GM23248 (cell line): ENCODE measurements around the gene CAMKMT. TPM values are rescaled to one million over a fixed set of nuclear protein-coding genes. Genes with fewer than 3 reads are reported as not detected.

Experiments
- DNase-seq: peaks from one replicate; pipeline ENCODE4 v3.0.0-alpha.2; 2015
- H2AFZ ChIP-seq: fragments of 200-600 bp; sonication (generic); 2 replicates; pipeline ENCODE4 v1.6.1; 2016; ENCODE audit warnings: antibody characterized with exemption
- H3F3A ChIP-seq: fragments of 200-600 bp; sonication (generic); 2 replicates; pipeline ENCODE4 v1.6.1; 2016; ENCODE audit warnings: mild to moderate bottlenecking, antibody characterized with exemption, mixed run types; ENCODE audit not compliant: insufficient read depth
- H3K27ac ChIP-seq: fragments of 200-600 bp; sonication (generic); 2 replicates; pipeline ENCODE4 v1.5.1; 2016; ENCODE audit warnings: mild to moderate bottlenecking
- H3K27me3 ChIP-seq: fragments of 200-600 bp; sonication (generic); replicated peaks from 2 replicates; pipeline ENCODE4 v1.6.1; 2016; ENCODE audit warnings: mild to moderate bottlenecking; ENCODE audit not compliant: insufficient read depth
- H3K36me3 ChIP-seq: fragments of 200-600 bp; sonication (generic); 2 replicates; pipeline ENCODE4 v1.6.1; 2016; ENCODE audit warnings: low read depth, mild to moderate bottlenecking
- H3K4me1 ChIP-seq: fragments of 200-600 bp; sonication (generic); 2 replicates; pipeline ENCODE4 v1.6.1; 2016; ENCODE audit warnings: mild to moderate bottlenecking; ENCODE audit not compliant: insufficient read depth
- H3K4me2 ChIP-seq: fragments of 200-600 bp; sonication (generic); one replicate; pipeline ENCODE4 v1.6.1; 2016; ENCODE audit warnings: mild to moderate bottlenecking; ENCODE audit not compliant: unreplicated experiment
- H3K4me3 ChIP-seq: fragments of 200-600 bp; sonication (generic); 2 replicates; pipeline ENCODE4 v1.5.1; 2016; ENCODE audit warnings: mild to moderate bottlenecking
- H3K79me2 ChIP-seq: fragments of 200-600 bp; sonication (generic); 2 replicates; pipeline ENCODE4 v1.6.1; 2016; ENCODE audit warnings: mild to moderate bottlenecking; ENCODE audit not compliant: insufficient read depth
- H3K9ac ChIP-seq: fragments of 200-600 bp; sonication (generic); 2 replicates; pipeline ENCODE4 v1.6.1; 2016; ENCODE audit warnings: mild to moderate bottlenecking
- H3K9me2 ChIP-seq: fragments of 200-600 bp; sonication (generic); 2 replicates; pipeline ENCODE4 v1.6.1; 2016; ENCODE audit warnings: mixed run types, mild to moderate bottlenecking, moderate library complexity; ENCODE audit not compliant: insufficient read depth
- H3K9me3 ChIP-seq: fragments of 200-600 bp; sonication (generic); one replicate; pipeline ENCODE4 v1.6.1; 2017; ENCODE audit warnings: low read depth
- H4K20me1 ChIP-seq: fragments of 200-600 bp; sonication (generic); 2 replicates; pipeline ENCODE4 v1.6.0; 2016; ENCODE audit not compliant: insufficient read depth
- EZH2 ChIP-seq: fragments of 200-600 bp; sonication (generic); IDR thresholded peaks from 2 replicates; pipeline ENCODE4 v1.6.1; 2018; ENCODE audit warnings: antibody characterized with exemption, mild to moderate bottlenecking; ENCODE audit not compliant: insufficient read depth, poor library complexity, severe bottlenecking
- EZH2phosphoT487 ChIP-seq: fragments of 200-600 bp; sonication (generic); IDR thresholded peaks from 2 replicates; pipeline ENCODE4 v1.6.1; 2018; ENCODE audit warnings: antibody characterized with exemption, moderate library complexity, mild to moderate bottlenecking, low read depth; ENCODE audit not compliant: insufficient read depth
- WGBS, 2 experiments: methylation state at CpG; one replicate each; pipeline ENCODE4 v1.1.6; 2015 to 2017; ENCODE audit warnings: low lambda C conversion rate in 2 of 2, low coverage in 1 of 2; ENCODE audit errors: missing lambda C conversion rate in 2 of 2; 5-methylcytosine and 5-hydroxymethylcytosine counted together
- in situ Hi-C: fragments of 300-500 bp; cut with MboI; formaldehyde crosslinking; loops from 2 replicates; pipeline ENCODE4 v1.15.0; 2020
- polyA plus RNA-seq: library from polyadenylated mRNA; unstranded; fragments of >200 nt; fragmentation: Nextera tagmentation; extraction: Ambion mirVana; gene quantifications from 2 replicates; pipeline ENCODE4 v1.2.1, GENCODE V29; 2016
- total RNA-seq: library from RNA; depleted of rRNA; stranded (reverse); fragments of >200 nt; shearing (Covaris generic); gene quantifications from 2 replicates; pipeline ENCODE4 v1.2.3, GENCODE V29; 2014

The CAMKMT gene
- total and polyA plus RNA-seq, 2 experiments from 2014 or later, result 3.1 to 6.9 TPM

DNA sequence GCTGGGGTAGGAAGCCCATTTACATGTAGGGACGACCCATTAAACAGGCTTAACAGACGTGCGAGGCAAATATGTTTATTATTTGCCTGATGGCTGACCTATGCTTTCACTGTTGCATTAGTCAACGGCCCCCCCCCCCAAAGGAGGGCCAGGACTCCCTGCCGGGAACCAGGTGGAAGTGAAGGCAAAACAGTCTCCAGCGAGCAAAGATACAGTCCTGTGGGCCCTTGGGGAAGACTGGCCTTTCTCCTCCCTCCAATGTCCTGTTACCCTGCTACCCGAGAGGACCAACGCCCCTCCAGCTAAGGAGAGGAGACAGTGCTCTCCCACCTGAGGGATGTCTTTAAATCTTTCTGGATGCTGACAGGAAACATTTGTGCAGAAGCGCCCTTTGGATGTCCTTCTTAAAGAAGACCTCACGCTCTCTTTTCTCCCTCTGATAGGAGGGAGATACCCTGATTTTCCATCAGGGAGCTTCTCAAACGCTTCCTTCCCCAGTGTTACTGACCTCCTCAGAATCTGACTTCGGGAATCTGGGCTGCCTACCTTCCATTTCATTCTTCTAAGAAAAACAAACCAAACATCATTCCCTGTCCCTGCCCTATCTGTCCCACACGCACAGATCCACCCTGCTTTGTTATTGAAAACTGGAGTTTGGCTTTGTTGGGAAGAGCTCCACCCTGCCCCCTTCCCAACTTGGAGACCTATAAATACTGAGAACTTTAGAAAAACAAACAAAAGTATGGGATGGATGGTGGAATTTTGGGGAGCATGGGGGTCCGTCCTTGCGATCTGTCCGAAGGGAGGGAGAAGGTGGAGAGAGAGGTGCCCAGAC is 443.9 kb downstream of the CAMKMT start:
- H3K27me3 ChIP-seq, result peaks cover 95% of the 10 kb centered on the region

DNA sequence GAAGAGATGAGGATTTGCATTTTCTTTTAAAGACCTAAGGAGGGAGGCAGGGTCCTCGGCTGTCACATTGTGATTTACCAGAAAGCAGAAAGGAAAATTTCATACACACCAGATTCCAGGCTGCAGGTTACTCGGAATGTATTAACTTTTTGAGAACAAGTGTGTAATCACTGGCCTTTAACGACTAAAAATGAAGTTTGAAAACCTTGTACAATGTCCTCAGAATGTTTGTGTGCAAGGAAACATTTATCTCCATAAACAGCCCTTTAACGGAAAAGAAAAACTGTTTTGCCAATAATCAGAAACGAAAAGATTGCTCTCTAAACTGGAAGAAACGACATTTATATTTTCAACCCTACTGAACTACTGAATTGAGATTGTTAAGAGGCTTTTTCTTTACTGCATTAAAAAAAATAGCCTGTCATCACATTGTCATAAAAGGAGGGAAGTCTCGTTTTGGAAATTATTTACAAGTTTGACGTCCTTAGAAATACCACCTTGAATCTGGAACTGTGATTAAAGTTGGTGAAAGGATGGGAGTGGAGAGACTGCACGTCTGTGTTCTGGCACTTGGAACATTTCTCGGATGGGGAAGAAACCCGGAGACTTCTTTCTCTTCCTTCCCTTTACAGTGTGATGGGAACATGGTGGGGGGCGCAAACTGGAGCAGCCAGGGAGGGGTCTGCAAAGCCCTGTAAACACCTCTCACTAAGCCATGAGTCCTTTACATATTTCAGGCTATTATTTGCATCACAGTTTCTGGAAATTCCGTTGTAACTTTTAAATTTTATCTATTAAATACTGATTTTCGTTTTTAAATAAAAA is 445.7 kb downstream of the CAMKMT start:
- H3F3A ChIP-seq, result no peaks in the 10 kb centered on the region
- no peak overlapping the region for H2AFZ ChIP-seq
- H3K4me3 ChIP-seq, result no peak overlapping the region
- in situ Hi-C loops, result no loop called here
- no peaks in the 10 kb centered on the region for H3K9me3 ChIP-seq
- no peak overlapping the region for H3K9ac ChIP-seq
- H3K4me1 ChIP-seq, result no peaks in the 10 kb centered on the region
- H3K36me3 ChIP-seq, result no peaks in the 10 kb centered on the region
- no peak overlapping the region for H3K27ac ChIP-seq
- no peak for DNase-seq
- 16 to 20% methylated on average over 14 of the region's 14 CpGs for WGBS, 2 experiments
- no peak overlapping the region for H3K4me2 ChIP-seq
- H3K27me3 ChIP-seq, result peaks cover 80% of the 10 kb centered on the region
- no peaks in the 10 kb centered on the region for H4K20me1 ChIP-seq
- no peaks in the 10 kb centered on the region for H3K9me2 ChIP-seq
- no peaks in the 10 kb centered on the region for H3K79me2 ChIP-seq
- TF ChIP-seq EZH2phosphoT487 (no peak), EZH2 (no peak)

More for the DNA sequence above, 443.9 kb downstream of the CAMKMT start:
- Histone ChIP-seq H2AFZ (no peak overlapping the region), H3K9me2 (no peaks in the 10 kb centered on the region), H3K27ac (no peak overlapping the region), H3K9ac (no peak overlapping the region), H3K36me3 (no peaks in the 10 kb centered on the region), H4K20me1 (no peaks in the 10 kb centered on the region), H3F3A (no peaks in the 10 kb centered on the region), H3K4me2 (no peak overlapping the region), H3K4me3 (no peak overlapping the region), H3K9me3 (no peaks in the 10 kb centered on the region), H3K4me1 (no peaks in the 10 kb centered on the region), H3K79me2 (no peaks in the 10 kb centered on the region)
- no peak for TF ChIP-seq EZH2
- no peak for TF ChIP-seq EZH2phosphoT487
- in situ Hi-C loops, result no loop called here
- 9 to 10% methylated on average over 16 of the region's 16 CpGs for WGBS, 2 experiments
- no peak for DNase-seq

DNA sequence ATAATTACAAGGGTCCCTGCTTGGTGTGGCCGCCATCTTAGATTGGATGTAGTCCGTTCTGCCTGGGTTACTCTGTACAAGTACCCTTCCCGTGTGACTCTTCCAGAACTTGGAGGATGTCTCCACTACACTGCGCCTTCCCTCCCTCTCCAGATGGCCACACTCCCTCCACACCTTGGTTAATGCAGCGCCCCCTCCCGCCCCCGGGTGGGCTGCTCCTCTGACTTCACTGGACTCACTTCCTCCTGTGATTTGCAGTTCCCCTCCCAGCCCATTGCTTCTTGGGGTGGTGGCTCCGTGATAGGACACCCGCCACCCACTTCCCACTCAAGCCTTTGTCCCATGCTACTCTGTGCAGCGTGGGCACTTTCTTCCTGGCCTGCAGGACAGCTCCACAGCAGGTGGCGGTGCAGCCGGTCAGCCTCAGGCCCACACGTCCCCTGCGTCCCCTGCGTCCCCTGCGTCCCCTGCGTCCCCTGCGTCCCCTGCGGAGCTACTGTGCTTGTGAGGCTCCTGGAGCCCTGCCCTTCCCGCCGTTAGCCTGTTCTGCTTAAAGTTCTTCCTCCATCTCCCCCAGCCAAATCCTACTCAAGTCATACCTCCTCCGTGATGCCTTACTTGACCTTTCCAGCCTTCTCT is 449.3 kb downstream of the CAMKMT start:
- Histone ChIP-seq H4K20me1 (no peaks in the 10 kb centered on the region), H3K27ac (no peak overlapping the region), H3K36me3 (no peaks in the 10 kb centered on the region), H3F3A (no peaks in the 10 kb centered on the region), H3K9me2 (no peaks in the 10 kb centered on the region), H3K9ac (no peak overlapping the region), H2AFZ (no peak overlapping the region), H3K27me3 (peaks cover 67% of the 10 kb centered on the region), H3K9me3 (no peaks in the 10 kb centered on the region), H3K79me2 (no peaks in the 10 kb centered on the region), H3K4me1 (no peaks in the 10 kb centered on the region), H3K4me3 (no peak overlapping the region), H3K4me2 (no peak overlapping the region)
- 52 to 62% methylated on average over 11 to 22 of the region's 22 CpGs for WGBS, 2 experiments
- no peak for DNase-seq
- in situ Hi-C loops, result no loop called here
- TF ChIP-seq EZH2phosphoT487 (no peak), EZH2 (no peak)

DNA sequence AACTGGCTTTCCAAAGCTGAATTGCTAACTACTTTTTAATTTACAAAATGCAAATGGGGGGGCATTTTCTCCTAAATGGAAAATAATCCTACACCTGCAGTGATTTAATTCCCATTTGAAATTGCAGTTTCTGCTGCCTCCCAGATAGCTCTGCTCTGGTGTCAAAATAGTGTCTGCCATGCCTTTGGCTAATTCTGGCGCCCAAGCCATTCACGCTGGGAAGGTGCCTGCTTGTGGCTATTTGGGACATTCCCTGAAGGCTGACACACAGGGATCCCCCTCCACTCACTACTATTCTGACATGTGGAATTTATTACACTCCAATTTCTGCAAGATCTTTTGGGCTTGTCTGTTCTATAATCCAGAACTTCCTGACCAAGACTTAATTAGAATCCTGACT is 451.4 kb downstream of the CAMKMT start:
- Histone ChIP-seq H3K79me2 (no peaks in the 10 kb centered on the region), H3K36me3 (no peaks in the 10 kb centered on the region), H3K27me3 (peaks cover 45% of the 10 kb centered on the region), H3F3A (no peaks in the 10 kb centered on the region), H3K9me3 (no peaks in the 10 kb centered on the region), H3K9ac (no peak overlapping the region), H3K27ac (no peak overlapping the region), H3K9me2 (no peaks in the 10 kb centered on the region), H3K4me3 (no peak overlapping the region), H2AFZ (no peak overlapping the region), H4K20me1 (no peaks in the 10 kb centered on the region), H3K4me2 (no peak overlapping the region), H3K4me1 (no peaks in the 10 kb centered on the region)
- TF ChIP-seq EZH2 (no peak), EZH2phosphoT487 (no peak)
- WGBS, 2 experiments, result 13 to 25% methylated on average over 2 of the region's 2 CpGs
- in situ Hi-C loops, result no loop called here
- no peak for DNase-seq
